Psoas muscle (tissue), 8 donors: ENCODE data around the gene METTL26. TPM values are rescaled to one million over a fixed set of nuclear protein-coding genes. Genes with fewer than 3 reads are reported as not detected.

Experiments
- ATAC-seq, 4 donors: fragments of 200-7000 bp; cut with Tn5 transposase; one replicate each; pipeline ENCODE4 v1.9.1; 2020; ENCODE audit warnings: moderate library complexity in 3 of 4, mild to moderate bottlenecking in 2 of 4
- DNase-seq, 2 donors: peaks; one replicate each; pipeline ENCODE4 v3.0.0-alpha.2; 2020
- H3K27ac ChIP-seq: fragments of 200-600 bp; one replicate; pipeline ENCODE4 v1.8.0; 2022
- H3K27me3 ChIP-seq, 3 donors: fragments of 200-600 bp in 1 of 3; one replicate each; pipeline versions ENCODE4 v1.6.1 to v1.8.0; 2013 to 2022; ENCODE audit warnings: low read length in 2 of 3, mild to moderate bottlenecking in 2 of 3, moderate library complexity in 1 of 3; ENCODE audit not compliant: insufficient read depth in 3 of 3
- H3K36me3 ChIP-seq, 2 donors: fragments of 200-600 bp in 1 of 2; one replicate each; pipeline versions ENCODE4 v1.6.1 to v1.8.0; 2013 to 2022; ENCODE audit warnings: low read depth in 1 of 2, mild to moderate bottlenecking in 1 of 2, moderate library complexity in 1 of 2; ENCODE audit not compliant: insufficient read depth in 1 of 2
- H3K4me1 ChIP-seq: fragments of 200-600 bp; one replicate; pipeline ENCODE4 v1.8.0; 2022
- H3K4me3 ChIP-seq: fragments of 200-600 bp; one replicate; pipeline ENCODE4 v1.8.0; 2022; ENCODE audit warnings: mild to moderate bottlenecking
- H3K9me3 ChIP-seq: fragments of 200-600 bp; one replicate; pipeline ENCODE4 v1.8.0; 2022
- CTCF ChIP-seq: fragments of 200-600 bp; IDR thresholded peaks from one replicate; pipeline ENCODE4 v1.8.0; 2022; ENCODE audit warnings: antibody characterized with exemption
- WGBS, 3 donors: extraction: QIAGEN DNeasy Blood & Tissue Kit; methylation state at CpG; one replicate each; pipeline versions ENCODE4 v1.1.6 to v1.1.7; 2013; 5-methylcytosine and 5-hydroxymethylcytosine counted together
- intact Hi-C, 2 donors: fragments of 100-400 bp; cut with DNase I; formaldehyde crosslinking; loops; one replicate each; pipeline versions ENCODE4 v1.11.0 to v1.14.2; 2022
- polyA plus RNA-seq, 3 donors: library from polyadenylated mRNA; stranded (reverse); fragments of 200-250 nt; gene quantifications; one replicate each; pipeline ENCODE4 v1.2.3, GENCODE V29; 2013
- total RNA-seq, 4 donors: library from RNA; stranded (reverse); fragmentation: NEBNext Ultra II Directional in 2 of 4; extraction: Animal tissue kit (Norgen Biotek cat#: 25700) in 2 of 4; gene quantifications; one replicate each; pipeline versions ENCODE4 v1.2.1 to v1.2.4, GENCODE V29; 2021 to 2023
- donor health status: healthy with polysubstance abuse.
- donor health status: DM: no; HTN: no; CAD: no; lungs with moderate emphysema.
- donor health status: Bipolar disorder and iron deficiency.
- donor health status: healthy.
- donor health status: DM: yes; HTN: yes; CAD: no.
- donor health status: DM: no; HTN: no; CAD: no.
- donor health status: DM: no; HTN: no; CAD: no.
- donor health status: DM: yes; HTN: yes; CAD: no.

The METTL26 gene
- total and polyA plus RNA-seq, 7 donors, result 42.4 to 97.8 (median 55.6) TPM

GRCh38 chr16:645852-646678, 10.0 kb upstream of the METTL26 start:
- peak overlapping the region; percentile 93 for H3K27ac ChIP-seq
- no peak for TF ChIP-seq CTCF
- DNase-seq (peak in 1 of 2 donors; percentile 80), ATAC-seq (peak in 2 of 4 donors; percentile 14 to 21)
- no peaks in the 10 kb centered on the region for H3K9me3 ChIP-seq
- H3K4me3 ChIP-seq, result peak overlapping the region; percentile 88
- peaks cover 68% of the 10 kb centered on the region for H3K4me1 ChIP-seq
- intact Hi-C loops, result no loop called here
- WGBS, 3 donors, result 58 to 65% (median 59%) methylated on average over 32 of the region's 32 CpGs
- H3K36me3 ChIP-seq, result peaks cover 0 to 5% of the 10 kb centered on the region in 2 donors
- H3K27me3 ChIP-seq, result no peaks in the 10 kb centered on the region

- no peaks in the 10 kb centered on the region for H3K27me3 ChIP-seq
- H3K36me3 ChIP-seq, result peaks cover 0 to 5% of the 10 kb centered on the region in 2 donors
- peak overlapping the region; percentile 93 for H3K27ac ChIP-seq
- TF ChIP-seq CTCF, result no peak
- WGBS, 3 donors, result 83 to 95% (median 88%) methylated on average over 12 of the region's 12 CpGs
- no peak for DNase-seq
- intact Hi-C loops, result no loop called here
- ATAC-seq, result no peak
- no peaks in the 10 kb centered on the region for H3K9me3 ChIP-seq
- no peak overlapping the region for H3K4me3 ChIP-seq
- H3K4me1 ChIP-seq, result peaks cover 63% of the 10 kb centered on the region
Observed at GRCh38 chr16:644556-644955, 8.5 kb upstream of the METTL26 start.

GRCh38 chr16:643050-643368, 6.9 kb upstream of the METTL26 start:
- no peaks in the 10 kb centered on the region for H3K9me3 ChIP-seq
- DNase-seq (no peak), ATAC-seq (no peak)
- peaks cover 56% of the 10 kb centered on the region for H3K4me1 ChIP-seq
- TF ChIP-seq CTCF, result no peak
- WGBS, 3 donors, result 80 to 87% (median 83%) methylated on average over 13 of the region's 13 CpGs
- peak overlapping the region; percentile 92 for H3K27ac ChIP-seq
- intact Hi-C loops, result no loop called here
- H3K27me3 ChIP-seq, result no peaks in the 10 kb centered on the region
- H3K4me3 ChIP-seq, result peak overlapping the region; percentile 88
- peaks cover 0 to 5% of the 10 kb centered on the region in 2 donors for H3K36me3 ChIP-seq

GRCh38 chr16:642189-643049, 6.3 kb upstream of the METTL26 start:
- no peaks in the 10 kb centered on the region for H3K27me3 ChIP-seq
- DNase-seq (peak; percentile 69 to 85), ATAC-seq (peak; percentile 51 to 52 (median 52))
- 4 to 7% (median 7%) methylated on average over 35 to 72 of the region's 72 CpGs for WGBS, 3 donors
- H3K27ac ChIP-seq, result peak overlapping the region; percentile 92
- peaks cover 58% of the 10 kb centered on the region for H3K4me1 ChIP-seq
- H3K4me3 ChIP-seq, result peak overlapping the region; percentile 88
- intact Hi-C loops, result no loop called here
- peaks cover 0 to 5% of the 10 kb centered on the region in 2 donors for H3K36me3 ChIP-seq
- no peaks in the 10 kb centered on the region for H3K9me3 ChIP-seq
- no peak for TF ChIP-seq CTCF
